GM19452 (cell line): ENCODE measurements around the gene QPCT.

Experiments
- ATAC-seq: cut with Tn5 transposase; IDR thresholded peaks from one replicate; pipeline ENCODE4 v1.9.1; 2021; ENCODE audit not compliant: unreplicated experiment

The QPCT gene

DNA sequence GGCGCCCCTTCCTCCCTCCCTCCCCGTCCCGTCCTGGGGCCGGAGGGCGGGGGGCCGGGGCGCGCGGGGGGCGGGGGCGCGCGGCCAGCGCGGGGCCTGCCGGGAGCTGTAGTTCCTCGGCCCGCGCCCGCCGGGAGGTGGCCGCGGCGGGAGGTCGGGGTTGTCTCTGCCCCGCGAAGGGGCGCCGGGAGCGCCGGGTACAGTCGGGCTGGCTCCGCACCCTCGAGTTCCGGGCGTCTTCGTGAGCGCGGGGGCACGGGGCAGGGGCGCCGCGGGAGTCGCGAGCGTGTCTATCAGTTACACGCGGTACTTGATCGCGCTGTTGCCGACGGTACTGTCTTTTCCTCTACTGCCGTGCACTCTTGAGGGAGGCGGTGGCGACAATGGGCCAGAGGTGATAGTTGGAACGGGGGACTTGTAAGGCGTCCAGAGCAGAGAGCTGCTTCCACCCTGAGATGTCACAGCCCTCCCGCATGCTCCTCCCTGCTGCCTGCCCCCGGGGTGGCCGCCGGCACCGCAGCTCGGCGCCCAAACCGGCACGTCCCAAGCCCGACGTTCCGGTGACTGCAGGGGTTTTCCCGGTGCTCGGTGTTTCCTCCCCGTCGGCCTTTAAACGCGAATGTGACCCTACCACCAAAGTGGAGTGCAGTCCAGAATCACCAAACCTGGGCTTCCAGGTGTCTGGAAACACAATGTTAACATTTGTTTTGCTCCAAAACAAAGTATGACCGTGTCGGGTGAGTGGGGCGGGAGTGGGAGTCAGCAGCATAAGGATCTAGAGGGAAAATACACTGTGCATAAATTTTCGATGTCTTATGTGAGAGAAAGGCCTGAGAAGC, 19.4 kb upstream of the QPCT start, which contains the start of gene PRKD3:
Gene PRKD3, minus strand, starts transcription at position 48 of the 839 bp plus-strand sequence. CDS start 8,309 bp downstream, outside the sequence.
- ATAC-seq = peak; percentile 76

DNA sequence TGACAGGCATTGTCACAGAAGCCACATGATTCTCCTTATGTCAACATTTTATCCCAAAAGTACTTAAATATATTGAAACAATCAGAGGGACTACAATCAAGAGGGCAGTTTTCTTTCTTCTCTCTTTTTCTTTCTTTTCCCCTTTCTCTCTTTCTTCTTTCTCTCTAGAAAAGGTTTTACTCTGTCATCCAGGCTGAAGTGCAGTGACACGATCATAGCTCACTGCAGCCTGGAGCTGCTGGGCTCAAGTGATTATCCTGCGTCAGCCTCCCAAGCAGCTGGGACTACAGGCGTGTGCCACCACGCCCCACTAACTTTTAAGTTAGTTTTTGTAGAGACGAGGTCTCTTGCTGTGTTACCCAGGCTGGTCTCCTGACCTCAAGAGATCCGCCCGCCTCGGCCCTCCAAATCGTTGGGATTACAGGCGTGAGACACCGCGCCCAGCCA, 18.8 kb upstream of the QPCT start:
- ATAC-seq = no peak

DNA sequence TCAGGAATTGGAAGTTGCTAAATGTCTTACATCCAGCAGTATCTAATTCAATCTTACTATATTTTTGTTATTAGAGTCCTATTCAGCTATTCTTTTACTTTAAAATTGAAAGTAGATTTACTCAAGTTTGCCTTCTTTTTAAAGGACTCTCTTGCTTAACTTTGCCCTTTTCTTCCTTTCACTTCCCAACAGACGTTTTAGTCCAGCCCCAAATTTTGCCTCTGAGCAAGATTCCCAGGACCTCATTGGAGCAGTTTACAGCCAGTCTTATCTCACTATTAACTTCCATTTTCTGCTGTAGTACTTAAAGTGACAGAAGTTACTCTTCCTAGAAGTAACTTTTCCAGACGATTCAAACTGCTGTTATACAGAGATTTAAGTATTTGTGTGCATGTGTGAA, 18.1 kb upstream of the QPCT start:
- ATAC-seq = no peak

DNA sequence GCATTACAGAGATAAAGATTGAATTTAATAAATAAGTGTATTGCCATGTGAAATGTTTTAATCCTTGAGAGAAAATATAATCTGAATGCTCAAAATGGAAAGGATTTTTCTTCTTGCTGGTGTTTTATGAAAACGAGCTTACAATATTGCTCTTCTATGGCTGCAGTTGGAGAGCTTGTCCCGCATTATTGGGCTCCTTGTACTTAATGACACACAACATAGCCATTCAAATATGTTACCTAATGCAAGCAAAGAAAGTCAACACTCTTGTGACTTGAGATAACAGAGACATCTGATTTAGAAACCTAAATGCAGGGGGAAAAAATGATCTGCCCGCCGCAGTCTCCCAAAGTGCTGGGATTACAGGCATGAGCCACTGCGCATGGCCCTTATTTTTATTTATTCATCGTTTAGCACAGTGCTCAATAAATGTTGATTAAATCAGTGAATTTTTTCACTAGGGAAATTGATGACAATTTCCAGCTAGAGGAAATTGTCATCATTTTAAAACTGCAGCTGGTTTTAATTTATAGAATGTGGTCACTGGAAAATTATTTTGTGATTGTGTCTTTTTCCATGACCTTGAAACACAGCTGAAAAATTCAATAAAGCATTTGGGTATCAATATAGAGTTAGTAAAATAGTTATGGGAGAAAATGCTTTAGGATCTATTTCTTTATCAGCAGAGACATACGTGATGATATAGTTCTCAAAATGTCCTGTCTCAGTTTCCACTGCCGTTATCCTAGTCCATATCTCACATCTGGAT, 17.4 kb upstream of the QPCT start:
- ATAC-seq = no peak

DNA sequence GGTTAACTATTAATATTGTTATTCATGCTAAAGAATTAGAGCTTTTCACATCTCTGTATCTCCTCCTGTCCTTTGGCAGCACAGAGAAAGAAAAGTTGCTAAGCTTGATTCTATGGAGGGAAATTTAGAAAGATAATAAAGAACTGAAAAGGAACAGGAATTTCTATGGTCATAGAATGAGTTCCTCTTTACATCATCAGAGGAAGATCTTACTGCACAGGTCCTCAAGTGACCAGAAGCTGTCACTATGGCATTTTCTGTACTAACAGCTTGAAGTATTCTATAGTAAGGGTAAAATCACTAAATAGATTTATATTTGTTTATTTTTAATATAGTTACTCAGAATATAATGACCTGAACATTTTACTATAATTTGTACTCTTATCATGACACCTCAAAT, 13.7 kb upstream of the QPCT start:
- no peak for ATAC-seq

DNA sequence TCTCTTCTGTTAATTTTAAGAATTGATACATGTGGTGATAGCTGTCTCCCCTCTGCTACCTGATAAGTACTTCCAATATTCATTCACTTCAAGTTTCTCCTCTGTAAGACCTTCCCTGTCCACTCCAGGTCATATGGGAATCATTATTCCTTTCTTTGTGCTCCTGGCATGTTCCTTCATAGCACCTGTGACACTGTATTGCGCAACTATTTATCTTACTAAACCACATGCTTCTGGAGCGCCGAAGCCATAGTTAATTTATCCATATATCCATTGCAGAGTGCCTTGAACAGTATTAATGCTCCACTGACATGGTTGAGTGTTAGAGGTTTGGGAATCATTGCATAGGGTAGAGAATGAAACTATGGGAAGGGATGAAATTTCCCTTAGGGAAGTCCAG, 11.9 kb upstream of the QPCT start:
- ATAC-seq = no peak

DNA sequence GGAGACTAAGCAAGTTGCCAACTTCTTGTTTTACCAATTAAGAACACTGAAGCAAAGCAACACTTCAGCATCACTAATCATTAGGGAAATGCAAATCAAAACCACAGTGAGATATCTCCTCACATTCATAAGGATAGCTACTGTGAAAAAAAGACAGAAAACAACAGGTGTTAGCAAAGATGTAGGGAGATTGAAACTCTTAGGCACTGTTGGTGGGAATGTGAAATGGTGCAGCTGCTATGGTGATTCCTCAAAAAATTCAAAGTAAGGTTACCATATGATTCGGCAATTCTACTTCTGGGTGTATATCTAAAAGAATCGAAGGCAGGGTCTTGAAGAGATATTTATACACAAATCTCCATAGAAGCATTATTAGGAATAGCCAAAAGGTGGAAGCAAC, 11.2 kb upstream of the QPCT start:
- ATAC-seq = no peak

DNA sequence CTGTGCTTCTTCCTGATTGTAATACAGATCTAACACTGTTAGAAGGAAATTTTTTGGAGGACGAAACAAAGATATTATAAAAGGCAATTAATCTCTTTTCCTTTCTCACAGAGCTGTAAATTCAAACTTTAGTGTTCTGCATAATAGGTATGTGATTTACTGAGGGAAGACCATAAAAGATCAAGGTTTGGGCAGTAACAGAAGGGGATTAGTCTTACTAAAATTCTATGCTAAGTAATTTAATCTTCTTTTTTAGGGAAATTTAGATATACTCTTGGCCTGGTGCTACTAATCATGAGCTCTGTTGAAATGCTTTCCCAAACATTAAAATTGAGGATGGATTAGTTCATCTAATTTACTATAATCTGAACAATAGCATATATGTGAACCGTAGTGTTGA, 8.8 kb upstream of the QPCT start:
- no peak for ATAC-seq

DNA sequence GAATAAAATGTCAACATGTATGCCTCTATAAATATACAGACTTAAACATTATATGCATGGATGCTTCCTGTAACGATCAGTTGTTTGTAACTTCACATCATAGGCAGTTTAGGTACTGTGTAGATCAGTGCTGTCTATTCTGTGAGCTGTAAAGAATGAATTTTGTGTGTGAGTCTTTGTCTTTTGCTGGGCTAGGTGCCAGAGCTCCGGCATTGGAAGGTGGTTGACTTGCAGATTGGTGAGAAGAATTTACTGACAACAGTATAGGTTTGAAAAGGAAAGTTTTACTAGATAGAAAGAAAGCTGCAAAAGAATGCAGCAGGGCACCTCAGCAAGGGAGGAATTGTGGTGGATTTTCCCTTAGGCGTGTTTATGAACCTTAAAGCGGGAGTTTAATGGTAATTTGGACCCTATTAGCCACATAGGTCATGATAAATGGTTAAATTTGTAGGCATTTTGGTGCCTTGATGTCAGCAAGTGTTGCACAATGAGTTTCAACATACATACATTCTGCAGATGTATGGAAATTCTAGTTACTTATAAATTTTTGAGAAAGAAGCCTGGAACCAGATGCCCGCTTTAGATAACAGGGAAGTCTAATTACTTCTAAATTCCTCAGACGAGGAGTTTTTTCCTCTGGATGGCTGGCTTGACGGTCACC, 6.7 kb upstream of the QPCT start:
- ATAC-seq = no peak

DNA sequence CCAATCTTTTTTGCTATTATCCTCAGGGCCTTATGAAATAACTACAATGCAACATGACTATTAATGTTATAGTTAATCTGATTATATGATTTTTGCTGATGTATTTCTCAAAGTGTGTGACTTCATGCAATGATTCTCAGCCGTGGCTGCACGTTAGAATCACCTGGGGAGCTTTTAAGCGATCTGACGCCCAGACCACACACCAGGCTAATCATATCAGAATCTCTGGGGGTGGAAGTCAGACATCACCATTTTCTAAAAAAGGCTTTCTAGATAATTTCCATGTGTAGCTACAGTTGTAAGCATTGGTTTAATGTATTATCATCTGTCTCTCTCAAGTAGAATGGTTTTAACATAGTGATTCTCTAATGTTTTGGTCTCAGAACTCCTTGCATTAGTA, 5.5 kb upstream of the QPCT start:
- no peak for ATAC-seq

DNA sequence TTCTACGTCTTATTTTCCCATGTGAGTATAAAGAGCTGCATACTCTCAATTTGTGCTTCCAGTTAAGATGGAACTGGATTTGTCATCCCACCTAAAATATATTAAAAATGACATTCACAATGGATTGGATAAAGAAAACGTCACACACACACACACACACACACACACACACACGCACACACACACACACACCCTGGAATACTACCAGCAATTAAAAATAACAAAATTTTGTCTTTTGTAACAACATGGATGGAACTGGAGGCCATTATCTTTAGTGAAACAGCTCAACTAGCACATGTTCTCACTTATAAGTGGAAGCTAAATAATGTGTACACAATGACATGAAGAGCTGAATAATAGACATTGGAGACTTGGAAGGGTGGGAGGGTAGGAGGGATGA, 3.8 kb upstream of the QPCT start:
- ATAC-seq = no peak

DNA sequence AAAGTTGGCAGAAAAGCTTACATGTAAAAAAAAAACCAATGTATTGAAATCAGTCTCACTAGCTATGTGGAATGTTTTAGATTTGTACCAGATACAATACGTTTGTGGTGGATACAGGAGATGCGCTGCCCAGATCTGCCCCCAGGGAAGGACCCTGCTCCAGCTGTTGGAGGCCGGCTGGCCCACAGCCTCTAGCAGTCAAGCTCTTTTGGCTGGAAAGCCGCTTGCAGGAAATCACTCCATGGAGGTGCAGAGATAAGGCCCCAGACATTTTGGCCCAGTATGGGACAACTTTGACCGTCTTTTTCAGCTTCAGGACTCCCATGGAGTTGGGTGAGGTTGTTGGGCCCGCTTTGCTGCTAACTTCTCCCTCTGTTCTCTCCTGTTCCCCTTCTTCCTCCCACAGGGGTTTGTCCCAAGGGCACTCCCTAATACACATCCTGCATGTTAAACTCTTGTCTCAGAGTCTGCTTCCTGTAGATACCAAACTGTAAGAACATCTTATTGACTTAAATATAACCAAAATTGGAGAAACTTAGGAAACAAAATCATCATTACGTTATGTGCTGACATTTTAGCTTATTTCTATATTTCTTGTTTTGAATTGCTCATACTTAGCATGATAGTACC, 1.7 kb upstream of the QPCT start:
- ATAC-seq = no peak

DNA sequence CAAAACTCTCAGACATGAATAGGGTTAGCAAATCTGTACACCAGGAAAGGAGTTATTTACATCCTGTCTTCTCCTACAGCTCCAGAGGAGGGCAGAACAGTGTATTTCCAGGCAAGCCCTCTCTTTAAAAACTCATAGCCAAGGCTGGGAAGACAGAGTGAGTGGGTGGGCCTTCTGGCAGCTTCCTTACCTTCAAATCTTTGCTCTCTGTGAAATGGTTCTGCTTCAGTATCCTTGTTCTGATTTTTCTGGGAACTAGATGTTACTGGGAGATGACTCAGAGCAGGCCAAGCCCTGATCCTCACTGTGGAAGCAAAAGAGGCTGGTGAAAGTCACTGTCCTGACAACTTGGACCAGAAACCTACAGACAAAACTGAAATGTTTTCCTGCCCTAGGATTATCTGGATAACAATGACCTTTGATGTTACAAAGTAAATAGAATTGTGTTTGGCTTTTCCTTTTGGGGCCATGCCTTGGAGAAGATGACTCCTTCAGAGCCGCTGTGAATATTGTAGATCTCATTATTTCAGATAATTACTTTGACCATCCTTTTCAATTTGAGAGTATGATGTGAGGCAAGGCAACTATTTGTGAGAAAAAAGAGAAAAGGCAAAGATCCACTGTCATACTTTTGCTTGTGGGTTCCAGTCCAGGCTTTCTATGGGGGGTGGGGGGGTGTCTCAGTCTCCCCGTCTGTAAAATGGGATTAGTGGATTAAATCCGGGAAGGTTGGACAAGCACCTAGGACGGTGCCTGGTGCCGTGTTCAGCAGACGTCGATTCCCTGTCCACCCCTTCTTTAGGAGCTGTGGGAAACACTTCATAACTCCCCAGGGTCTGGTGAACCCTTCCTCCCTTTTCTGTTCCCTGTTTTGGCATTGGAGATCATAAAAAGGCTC, 644 bp upstream of the QPCT start:
- ATAC-seq = no peak

DNA sequence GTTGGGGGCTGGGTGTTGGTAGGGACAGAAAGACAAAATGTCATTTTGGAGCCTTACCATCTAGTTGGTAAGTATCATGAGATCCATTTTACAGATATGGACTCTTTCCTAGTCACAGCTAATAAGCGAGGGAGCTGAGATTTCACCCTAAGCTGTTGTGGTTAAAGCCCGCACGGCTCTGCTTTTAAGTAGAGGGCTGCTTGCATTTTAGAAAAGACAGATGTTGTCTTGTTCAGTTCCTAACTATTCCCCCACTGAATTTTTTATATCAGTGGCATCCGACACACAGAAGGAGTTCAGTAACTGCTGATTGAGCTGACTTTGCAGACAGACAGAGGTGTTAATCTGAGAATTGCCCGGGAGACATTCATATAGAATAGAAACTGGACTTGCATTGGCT, 3.7 kb downstream of the QPCT start:
- no peak for ATAC-seq

DNA sequence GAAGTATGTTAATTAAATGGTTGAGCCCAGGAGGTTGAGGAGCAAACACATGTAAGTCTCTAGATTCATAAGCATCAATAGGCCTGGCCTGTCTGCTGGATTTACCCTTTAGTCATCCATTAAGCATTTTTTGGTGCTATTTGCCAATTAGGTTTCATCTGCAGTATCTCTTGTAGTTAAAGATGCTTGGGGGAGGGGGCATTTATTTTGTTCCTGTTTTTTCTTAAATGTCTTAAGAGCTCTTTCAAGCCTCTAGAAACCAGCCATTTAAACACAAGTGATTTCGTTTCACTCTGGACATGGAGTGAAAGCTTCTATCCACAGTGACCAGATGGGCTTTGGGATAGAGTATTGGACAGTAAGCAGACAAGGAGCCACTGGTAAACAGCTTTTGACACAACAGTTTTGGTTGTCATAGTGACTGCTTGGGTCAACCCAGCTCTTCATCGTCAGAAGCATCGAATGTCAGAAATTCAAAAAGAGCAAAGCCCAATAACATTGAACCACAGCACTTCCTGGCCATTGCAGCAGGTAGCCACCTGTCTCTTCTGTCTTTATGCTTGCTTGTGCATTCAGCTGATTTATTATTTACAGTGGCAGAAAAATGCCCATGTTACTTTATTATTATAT, 4.9 kb downstream of the QPCT start:
- ATAC-seq = no peak

DNA sequence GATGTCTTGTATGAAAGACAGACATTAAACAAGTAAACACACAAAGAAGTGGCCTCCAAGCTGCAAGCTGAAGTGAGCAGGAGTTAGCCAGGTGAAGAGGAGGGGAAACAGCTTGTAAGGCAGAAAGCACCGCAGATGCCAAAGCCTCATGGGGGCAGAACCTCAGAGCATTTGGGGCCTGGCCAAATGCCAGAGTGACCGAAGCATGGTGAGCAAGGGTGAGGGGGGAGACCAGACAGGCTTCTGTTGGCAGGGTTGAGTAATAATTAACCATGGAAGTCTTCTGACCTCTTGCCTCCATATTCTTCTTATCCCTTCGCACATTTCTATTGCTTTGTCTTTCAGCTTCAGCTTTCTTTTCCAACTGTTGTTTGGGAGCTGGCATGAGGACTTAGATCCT, 5.6 kb downstream of the QPCT start:
- ATAC-seq = peak; percentile 74

DNA sequence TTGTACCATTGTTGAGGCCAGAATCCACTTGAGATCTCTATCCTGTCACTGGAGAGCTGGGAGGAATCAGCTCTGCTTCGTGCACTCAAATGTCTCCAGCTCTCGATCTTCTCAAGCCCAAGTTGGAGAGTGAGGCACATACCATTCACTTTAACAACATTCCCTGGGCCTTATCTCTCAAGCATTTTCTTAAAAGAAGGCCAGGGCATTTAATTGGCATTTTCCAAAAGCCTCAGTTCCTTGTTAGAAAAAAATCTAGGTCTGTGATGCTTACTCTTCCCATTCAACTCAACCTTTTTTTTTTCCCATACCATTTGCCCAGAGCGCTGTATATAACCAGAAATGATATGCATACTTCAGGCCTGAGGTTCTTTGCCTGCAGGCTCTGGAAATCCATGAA, 10.1 kb downstream of the QPCT start:
- no peak for ATAC-seq

DNA sequence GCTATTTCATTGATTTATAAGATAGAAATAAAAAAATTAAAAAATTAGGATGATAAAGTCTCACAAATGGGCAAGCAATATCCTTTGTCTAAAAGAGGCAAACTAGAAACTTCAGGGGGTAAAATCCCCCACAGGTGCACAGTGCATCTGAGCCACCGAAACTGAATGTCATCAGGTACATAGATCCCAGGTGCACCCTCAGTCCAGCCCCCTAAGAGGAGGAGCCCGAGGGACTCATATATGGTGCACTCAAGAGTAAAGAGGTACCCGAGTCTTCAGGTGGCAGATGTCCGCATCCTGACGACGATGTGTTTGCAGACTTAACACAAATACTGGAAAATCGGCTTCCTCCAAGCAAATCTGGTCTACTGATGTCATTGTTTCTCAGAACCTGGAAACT, 11.3 kb downstream of the QPCT start:
- ATAC-seq = no peak

DNA sequence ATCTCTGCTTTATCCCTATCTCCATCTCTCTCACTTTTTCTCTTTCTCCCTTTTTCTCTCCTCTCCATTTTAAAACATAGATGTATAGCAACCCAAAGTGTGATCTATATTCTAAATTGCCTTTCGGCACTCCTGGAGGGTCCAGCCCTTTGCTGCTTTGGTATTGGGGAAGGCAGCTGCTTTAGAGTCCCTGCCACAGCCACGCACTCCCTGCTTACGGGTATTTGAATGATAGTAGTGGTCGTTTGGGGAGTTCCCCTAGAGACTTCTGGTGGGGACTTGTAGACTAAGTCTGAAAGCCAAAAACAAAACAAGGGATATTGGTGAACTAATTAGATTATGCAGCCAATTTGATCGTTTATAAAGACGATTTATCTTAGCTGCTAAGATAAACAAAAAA, 11.9 kb downstream of the QPCT start:
- no peak for ATAC-seq

DNA sequence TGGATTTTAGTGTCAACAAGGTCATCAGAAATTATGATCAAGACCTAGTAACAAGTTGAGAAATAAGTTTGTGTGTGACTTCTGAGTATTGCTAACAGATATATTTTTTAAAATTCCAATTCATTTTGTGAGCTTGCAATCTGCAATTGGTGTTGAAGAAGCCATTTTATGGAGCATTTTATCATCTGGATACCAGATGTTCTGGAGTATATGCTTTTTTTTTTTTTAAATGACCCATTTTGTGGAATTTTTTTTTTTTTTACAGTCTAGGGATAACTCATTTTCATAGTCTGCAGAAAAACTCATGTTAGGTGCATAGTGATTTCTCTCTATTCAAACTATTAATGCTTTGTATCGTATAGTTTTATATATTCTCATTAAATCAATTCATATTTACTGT, 12.6 kb downstream of the QPCT start:
- ATAC-seq = no peak
